Lung (tissue), 12 donors: ENCODE measurements around the gene DHX57. TPM values are rescaled to one million over a fixed set of nuclear protein-coding genes. Genes with fewer than 3 reads are reported as not detected.

Experiments used
- ATAC-seq: fragments of 200-7000 bp; cut with Tn5 transposase; one replicate; pipeline ENCODE4 v1.9.1; 2020; ENCODE audit warnings: moderate number of reproducible peaks; ENCODE audit not compliant: insufficient read depth, low FRiP score
- DNase-seq, 3 donors: peaks; one replicate each; pipeline ENCODE4 v3.0.0-alpha.2; 2013 to 2017
- H3K27ac ChIP-seq, 2 donors: one replicate each; pipeline ENCODE4 v1.5.1; 2013; ENCODE audit warnings: mild to moderate bottlenecking in 2 of 2, moderate library complexity in 2 of 2, control low read depth in 1 of 2, inconsistent platforms in 1 of 2, low read depth in 1 of 2, low read length in 1 of 2
- H3K27me3 ChIP-seq, 3 donors: one replicate each; pipeline ENCODE4 v1.5.1; 2013; ENCODE audit warnings: low read length in 2 of 3; ENCODE audit not compliant: control insufficient read depth in 3 of 3, insufficient read depth in 3 of 3
- H3K36me3 ChIP-seq, 4 donors: one replicate each; pipeline ENCODE4 v1.5.1; 2013; ENCODE audit warnings: low read length in 4 of 4, mild to moderate bottlenecking in 1 of 4, moderate library complexity in 1 of 4; ENCODE audit not compliant: control insufficient read depth in 4 of 4, insufficient read depth in 4 of 4
- H3K4me1 ChIP-seq, 5 donors: one replicate each; pipeline ENCODE4 v1.5.1; 2013; ENCODE audit warnings: low read length in 5 of 5, mild to moderate bottlenecking in 2 of 5, moderate library complexity in 1 of 5; ENCODE audit not compliant: control insufficient read depth in 5 of 5, insufficient read depth in 5 of 5
- H3K4me3 ChIP-seq: one replicate; pipeline ENCODE4 v1.5.1; 2013; ENCODE audit warnings: mild to moderate bottlenecking, control low read depth, moderate library complexity
- H3K9ac ChIP-seq, 2 donors: one replicate each; pipeline ENCODE4 v1.5.1; 2013; ENCODE audit warnings: low read length in 2 of 2, control low read depth in 1 of 2; ENCODE audit not compliant: insufficient read depth in 1 of 2
- H3K9me3 ChIP-seq, 4 donors: one replicate each; pipeline ENCODE4 v1.5.1; 2013; ENCODE audit warnings: low read length in 3 of 4, mild to moderate bottlenecking in 1 of 4, moderate library complexity in 1 of 4; ENCODE audit not compliant: control insufficient read depth in 4 of 4, insufficient read depth in 3 of 4
- CTCF ChIP-seq: IDR thresholded peaks from 2 replicates; pipeline ENCODE4 v1.5.1; 2012; ENCODE audit warnings: mild to moderate bottlenecking; ENCODE audit errors: control extremely low read depth, extremely low read depth
- WGBS, 2 donors: extraction: QIAGEN DNeasy Blood & Tissue Kit; methylation state at CpG; one replicate each; pipeline ENCODE4 v1.1.7; 2013; 5-methylcytosine and 5-hydroxymethylcytosine counted together
- polyA plus RNA-seq, 2 donors: library from polyadenylated mRNA; stranded (reverse); fragments of 200-250 nt; gene quantifications; one replicate each; pipeline ENCODE4 v1.2.1, GENCODE V29; 2013
- total RNA-seq, 2 donors: library from RNA; depleted of rRNA in 1 of 2; stranded (reverse); fragments of >200 nt in 1 of 2; gene quantifications; one replicate each; pipeline ENCODE4 v1.2.1, GENCODE V29; 2014 to 2021
- donor health status: control.
- donor health status: control.
- donor health status: Bipolar disorder and iron deficiency.
- donor health status: healthy.
- donor health status: DM: yes; HTN: yes; CAD: no.

DHX57 gene
- total and polyA plus RNA-seq, 4 donors: 6.2 to 33.6 (median 13.0) TPM

- ATAC-seq: no peak
- H3K27me3 ChIP-seq: no peaks in the 10 kb centered on the region
- H3K27ac ChIP-seq: no peak overlapping the region
- TF ChIP-seq CTCF: no peak
- H3K36me3 ChIP-seq: peaks cover 5 to 18% (median 16%) of the 10 kb centered on the region in 4 donors
- DNase-seq: no peak
- WGBS, 2 donors: 95% methylated on average over 3 of the region's 3 CpGs
- H3K4me1 ChIP-seq: no peaks in the 10 kb centered on the region
- no peak overlapping the region for H3K9ac ChIP-seq
- H3K9me3 ChIP-seq: no peaks in the 10 kb centered on the region
- no peak overlapping the region for H3K4me3 ChIP-seq
These were observed 8.8 kb downstream of the DHX57 start for GRCh38 chr2:38866773-38867443.

- ATAC-seq: no peak
- no peaks in the 10 kb centered on the region for H3K9me3 ChIP-seq
- 83 to 86% methylated on average over 2 of the region's 2 CpGs for WGBS, 2 donors
- no peak overlapping the region for H3K4me3 ChIP-seq
- no peak overlapping the region for H3K27ac ChIP-seq
- H3K27me3 ChIP-seq: no peaks in the 10 kb centered on the region
- H3K36me3 ChIP-seq: peaks cover 10 to 42% (median 36%) of the 10 kb centered on the region in 4 donors
- H3K9ac ChIP-seq: no peak overlapping the region
- H3K4me1 ChIP-seq: no peaks in the 10 kb centered on the region
- no peak for TF ChIP-seq CTCF
- no peak for DNase-seq
These were observed 12.6 kb downstream of the DHX57 start for GRCh38 chr2:38863061-38863695.

GRCh38 chr2:38862476-38862875, 13.3 kb downstream of the DHX57 start:
- no peaks in the 10 kb centered on the region for H3K27me3 ChIP-seq
- no peak for DNase-seq
- H3K4me1 ChIP-seq: no peaks in the 10 kb centered on the region
- peaks cover 9 to 43% (median 31%) of the 10 kb centered on the region in 4 donors for H3K36me3 ChIP-seq
- ATAC-seq: no peak
- no peak overlapping the region for H3K4me3 ChIP-seq
- no peak overlapping the region for H3K27ac ChIP-seq
- no peak for TF ChIP-seq CTCF
- H3K9me3 ChIP-seq: no peaks in the 10 kb centered on the region
- H3K9ac ChIP-seq: no peak overlapping the region
